ENCODE measurements around the gene MFSD1.

MFSD1 gene

GRCh38 chr3:158864492-158864891, 62.6 kb downstream of the MFSD1 start:
- H3K36me3 Mint-ChIP-seq = no peaks in the 10 kb centered on the region
- H3K4me1 Mint-ChIP-seq = no peaks in the 10 kb centered on the region
- ATAC-seq (no peak), DNase-seq (ENCODE audit: low spot score in 2 of 2) (no peak)
- no peak overlapping the region for H3K27ac Mint-ChIP-seq
- no peaks in the 10 kb centered on the region for H3K9me3 Mint-ChIP-seq
- H3K4me3 Mint-ChIP-seq = no peak overlapping the region

GRCh38 chr3:158875700-158876099, 73.8 kb downstream of the MFSD1 start:
- no peak overlapping the region for H3K27ac Mint-ChIP-seq
- no peaks in the 10 kb centered on the region for H3K9me3 Mint-ChIP-seq
- no peak for DNase-seq (ENCODE audit: low spot score in 2 of 2)
- no peak overlapping the region for H3K4me3 Mint-ChIP-seq
- H3K36me3 Mint-ChIP-seq = no peaks in the 10 kb centered on the region
- no peak for ATAC-seq
- no peaks in the 10 kb centered on the region for H3K4me1 Mint-ChIP-seq

Measured in stimulated activated effector memory CD8-positive, alpha-beta T cell treated with anti-CD3 and anti-CD28 coated beads, Interleukin-12 subunit alpha, Interleukin-12 subunit beta, amount 100 ng/mL, for 72 hours (primary cell).